NT2/D1 (cell line): ENCODE data around the gene RGS1.

ENCODE experiments used
- DNase-seq: peaks from one replicate; pipeline ENCODE4 v3.0.0-alpha.2; 2011; ENCODE audit warnings: low read depth, low spot score
- H3K27me3 ChIP-seq: 2 replicates; pipeline ENCODE4 v1.6.0; 2011; ENCODE audit warnings: mild to moderate bottlenecking; ENCODE audit not compliant: insufficient read length, insufficient read depth
- H3K36me3 ChIP-seq: 2 replicates; pipeline ENCODE4 v1.6.1; 2011; ENCODE audit warnings: mild to moderate bottlenecking, low read length, mixed read lengths; ENCODE audit not compliant: insufficient read depth, insufficient read length
- H3K4me1 ChIP-seq: 2 replicates; pipeline ENCODE4 v1.5.1; 2011; ENCODE audit not compliant: insufficient read depth, insufficient read length
- H3K4me3 ChIP-seq: 2 replicates; pipeline ENCODE4 v1.5.1; 2011; ENCODE audit warnings: low read depth; ENCODE audit not compliant: insufficient read length
- H3K9ac ChIP-seq: 2 replicates; pipeline ENCODE4 v1.6.0; 2011; ENCODE audit warnings: low read depth; ENCODE audit not compliant: insufficient read length
- H3K9me3 ChIP-seq: 2 replicates; pipeline ENCODE4 v1.5.1; 2011; ENCODE audit warnings: mild to moderate bottlenecking, low read length; ENCODE audit not compliant: insufficient read depth
- SUZ12 ChIP-seq: IDR thresholded peaks from 2 replicates; pipeline ENCODE4 v1.6.1; 2011; ENCODE audit not compliant: insufficient read length, insufficient read depth; ENCODE audit errors: extremely low read depth
- YY1 ChIP-seq: IDR thresholded peaks from 2 replicates; pipeline ENCODE4 v1.6.1; 2011; ENCODE audit not compliant: insufficient read length, insufficient read depth
- ZNF274 ChIP-seq: IDR thresholded peaks from 2 replicates; pipeline ENCODE4 v1.6.1; 2011; ENCODE audit warnings: mild to moderate bottlenecking, low read depth, low read length

RGS1 gene

GRCh38 chr1:192588546-192588945, 13.0 kb downstream of the RGS1 start:
- TF ChIP-seq YY1 (no peak), SUZ12 (no peak), ZNF274 (no peak)
- no peaks in the 10 kb centered on the region for H3K36me3 ChIP-seq
- H3K4me3 ChIP-seq: no peak overlapping the region
- H3K27me3 ChIP-seq: no peaks in the 10 kb centered on the region
- no peaks in the 10 kb centered on the region for H3K4me1 ChIP-seq
- H3K9ac ChIP-seq: no peak overlapping the region
- H3K9me3 ChIP-seq: no peaks in the 10 kb centered on the region
- DNase-seq: no peak

- TF ChIP-seq YY1: no peak
- no peak for TF ChIP-seq SUZ12
- TF ChIP-seq ZNF274: no peak
- H3K9me3 ChIP-seq: no peaks in the 10 kb centered on the region
- H3K27me3 ChIP-seq: no peaks in the 10 kb centered on the region
- H3K4me1 ChIP-seq: no peaks in the 10 kb centered on the region
- no peak overlapping the region for H3K9ac ChIP-seq
- H3K36me3 ChIP-seq: no peaks in the 10 kb centered on the region
- H3K4me3 ChIP-seq: no peak overlapping the region
- no peak for DNase-seq
These were observed 14.2 kb downstream of the RGS1 start for GRCh38 chr1:192589813-192590212.

DNA sequence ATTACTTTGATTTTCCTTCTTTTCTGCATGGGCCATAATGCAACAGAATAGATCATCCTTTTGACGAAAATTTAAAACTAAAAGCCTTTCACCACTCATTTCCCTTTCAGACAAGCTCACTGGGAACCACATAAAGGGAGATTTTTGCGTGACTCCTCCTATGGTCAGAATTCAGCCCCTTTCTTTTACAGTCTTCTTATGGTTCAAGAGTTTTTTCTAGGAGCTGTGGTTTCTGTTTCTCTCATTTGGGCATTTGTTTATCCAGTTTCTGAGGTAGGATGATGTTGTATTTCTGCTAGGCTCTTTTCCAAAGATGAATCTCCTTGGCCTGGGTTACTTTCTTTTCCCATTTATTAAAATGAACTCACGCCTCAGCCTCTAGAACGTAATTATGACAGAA, 16.9 kb downstream of the RGS1 start:
- Histone ChIP-seq H3K9me3 (no peaks in the 10 kb centered on the region), H3K36me3 (no peaks in the 10 kb centered on the region), H3K9ac (no peak overlapping the region), H3K4me3 (no peak overlapping the region), H3K27me3 (no peaks in the 10 kb centered on the region), H3K4me1 (no peaks in the 10 kb centered on the region)
- no peak for TF ChIP-seq ZNF274
- no peak for TF ChIP-seq SUZ12
- no peak for TF ChIP-seq YY1
- no peak for DNase-seq

DNA sequence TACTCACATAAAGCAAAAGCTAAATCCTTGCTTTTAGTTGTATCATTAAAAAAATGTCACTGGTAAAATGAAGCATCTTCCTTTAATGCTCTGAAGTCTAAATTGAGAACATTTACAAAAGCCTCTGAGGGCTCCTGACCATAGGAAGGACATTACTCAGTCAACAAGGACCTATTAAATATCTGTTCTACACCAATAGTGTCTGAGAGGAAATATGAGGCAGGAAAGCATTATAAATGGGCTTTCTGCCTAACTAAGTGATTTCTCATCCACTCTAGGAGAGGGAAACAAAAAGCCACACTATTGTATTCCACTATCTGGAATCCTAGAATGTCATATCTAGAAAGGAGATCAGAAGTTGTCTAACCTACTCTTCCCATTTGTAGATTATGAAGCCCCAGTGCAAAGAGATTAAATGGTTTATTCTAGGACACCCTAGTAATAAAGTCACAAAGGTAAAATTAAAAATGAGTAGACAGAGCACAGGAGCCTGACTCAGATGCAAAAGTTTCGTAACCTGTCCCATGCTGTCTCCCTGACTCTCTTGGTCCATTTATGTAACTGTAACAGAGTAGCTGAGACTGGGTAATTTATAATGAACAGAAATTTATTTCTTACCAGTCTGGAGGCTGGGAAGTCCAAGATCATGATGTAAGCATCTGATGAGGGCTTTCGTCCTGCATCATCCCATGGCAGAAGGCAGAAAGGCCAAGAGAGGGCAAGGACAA, 17.6 kb downstream of the RGS1 start:
- H3K27me3 ChIP-seq: no peaks in the 10 kb centered on the region
- no peak overlapping the region for H3K4me3 ChIP-seq
- no peaks in the 10 kb centered on the region for H3K4me1 ChIP-seq
- H3K36me3 ChIP-seq: no peaks in the 10 kb centered on the region
- no peak for DNase-seq
- no peak for TF ChIP-seq ZNF274
- TF ChIP-seq YY1: no peak
- no peak for TF ChIP-seq SUZ12
- no peak overlapping the region for H3K9ac ChIP-seq
- H3K9me3 ChIP-seq: no peaks in the 10 kb centered on the region

DNA sequence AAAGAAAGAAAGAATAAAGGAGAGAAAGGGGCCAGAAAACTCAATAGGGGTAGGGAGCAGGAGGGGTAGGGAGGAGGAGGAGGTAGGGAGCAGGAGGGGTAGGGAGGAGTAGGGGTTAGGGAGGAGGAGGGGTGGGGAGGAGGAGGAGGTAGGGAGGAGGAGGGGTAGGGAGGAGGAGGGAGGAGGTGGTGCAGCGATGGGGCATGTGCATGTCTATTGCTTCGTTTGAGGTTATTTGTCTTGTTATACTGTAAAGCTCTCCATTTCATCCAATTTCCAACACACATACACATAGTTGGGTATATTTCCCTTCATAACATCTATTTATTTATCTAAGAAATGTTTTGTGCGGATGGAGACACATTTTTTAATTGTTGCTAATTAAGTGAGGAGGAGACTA, 19.7 kb downstream of the RGS1 start:
- H3K27me3 ChIP-seq: no peaks in the 10 kb centered on the region
- no peak overlapping the region for H3K4me3 ChIP-seq
- H3K4me1 ChIP-seq: no peaks in the 10 kb centered on the region
- H3K9me3 ChIP-seq: no peaks in the 10 kb centered on the region
- TF ChIP-seq ZNF274 (no peak), YY1 (no peak), SUZ12 (no peak)
- H3K9ac ChIP-seq: no peak overlapping the region
- H3K36me3 ChIP-seq: no peaks in the 10 kb centered on the region
- DNase-seq: no peak

GRCh38 chr1:192598589-192598988, 23.0 kb downstream of the RGS1 start:
- TF ChIP-seq YY1 (no peak), ZNF274 (no peak), SUZ12 (no peak)
- no peaks in the 10 kb centered on the region for H3K4me1 ChIP-seq
- DNase-seq: no peak
- no peaks in the 10 kb centered on the region for H3K9me3 ChIP-seq
- no peaks in the 10 kb centered on the region for H3K27me3 ChIP-seq
- H3K36me3 ChIP-seq: no peaks in the 10 kb centered on the region
- H3K9ac ChIP-seq: no peak overlapping the region
- no peak overlapping the region for H3K4me3 ChIP-seq

GRCh38 chr1:192600275-192600674, 24.7 kb downstream of the RGS1 start:
- no peak for DNase-seq
- H3K27me3 ChIP-seq: no peaks in the 10 kb centered on the region
- H3K36me3 ChIP-seq: no peaks in the 10 kb centered on the region
- H3K9me3 ChIP-seq: no peaks in the 10 kb centered on the region
- no peak overlapping the region for H3K4me3 ChIP-seq
- TF ChIP-seq YY1 (no peak), ZNF274 (no peak), SUZ12 (no peak)
- no peak overlapping the region for H3K9ac ChIP-seq
- no peaks in the 10 kb centered on the region for H3K4me1 ChIP-seq
